Fibroblast of the conjunctiva (primary cell): ENCODE data around the gene C12orf56.

Experiments
- DNase-seq: peaks from one replicate; pipeline ENCODE4 v3.0.0-alpha.2; 2010; ENCODE audit warnings: low read depth

The C12orf56 gene, protein sequence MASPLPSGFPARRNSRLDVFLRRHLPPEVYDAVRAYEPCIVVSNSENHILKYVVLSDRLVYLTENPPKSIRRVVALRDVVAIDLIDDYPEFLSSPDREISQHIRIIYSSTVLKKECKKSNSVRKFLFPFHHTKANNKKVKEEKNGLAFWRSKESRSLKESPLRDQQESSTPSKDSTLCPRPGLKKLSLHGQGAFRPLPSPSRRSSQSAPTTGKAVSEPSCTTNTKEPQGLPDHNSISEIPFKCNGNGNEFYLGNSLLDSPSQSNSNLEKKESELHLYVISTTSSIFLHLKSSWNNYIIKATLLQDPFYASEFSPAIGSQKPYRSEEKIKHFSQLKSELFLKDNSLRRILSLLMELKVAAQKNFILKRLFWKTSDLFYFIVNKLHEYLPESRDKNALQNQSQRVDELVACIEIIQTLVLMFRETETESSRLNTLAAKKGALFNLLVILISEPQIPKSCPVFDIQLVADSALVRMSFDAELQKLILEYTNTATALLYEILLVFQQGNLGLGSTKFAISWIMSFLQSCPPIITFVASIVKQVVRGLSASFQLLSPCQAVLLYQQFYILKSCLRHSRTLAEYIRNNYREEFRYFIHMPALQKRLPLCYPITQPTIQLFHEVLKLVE

DNA sequence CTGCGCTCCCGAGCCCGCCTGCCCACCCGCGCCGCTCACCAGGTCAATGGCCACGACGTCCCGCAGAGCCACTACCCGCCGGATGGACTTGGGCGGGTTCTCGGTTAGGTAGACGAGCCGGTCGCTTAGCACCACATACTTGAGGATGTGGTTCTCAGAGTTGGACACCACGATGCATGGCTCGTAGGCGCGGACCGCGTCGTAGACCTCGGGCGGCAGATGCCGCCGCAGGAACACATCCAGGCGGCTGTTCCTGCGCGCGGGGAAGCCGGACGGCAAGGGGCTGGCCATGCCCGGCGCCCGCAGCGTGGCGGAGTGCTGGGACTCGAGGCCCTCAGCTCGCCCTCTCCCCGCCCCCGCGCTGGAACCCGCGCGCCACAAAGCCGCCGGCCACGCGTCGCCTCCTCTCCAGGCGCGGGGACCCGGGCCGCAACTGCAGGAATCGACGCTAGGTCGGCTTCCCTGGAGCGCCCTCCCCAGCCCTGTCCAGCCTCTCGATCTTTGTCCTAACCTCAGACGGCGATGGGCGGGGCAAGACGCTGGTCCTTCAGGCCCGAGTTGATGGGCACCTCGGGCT is at the start of gene C12orf56:
TSS of gene C12orf56 (minus strand) at position 484 of the 577 bp plus-strand sequence. CDS start at position 291, 193 bp downstream.
- no peak for DNase-seq

DNA sequence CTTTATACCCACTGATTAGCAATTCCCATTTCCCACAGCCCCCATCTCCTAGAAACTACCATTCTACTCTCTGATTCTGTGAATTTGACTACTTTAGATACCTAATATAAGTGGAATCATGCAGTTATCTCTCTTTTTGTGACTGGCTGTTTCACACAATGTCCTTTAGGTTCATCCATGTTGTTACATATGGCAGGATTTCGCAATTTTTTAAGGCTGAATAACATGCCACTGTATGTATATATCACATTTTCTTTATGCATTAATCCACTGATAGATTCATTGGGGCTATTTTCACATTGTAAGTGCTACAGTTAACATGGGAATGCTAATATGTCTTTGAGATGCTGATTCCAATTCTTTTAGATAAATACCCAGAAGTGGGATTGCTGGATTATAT is 49.5 kb upstream of the C12orf56 start:
- no peak for DNase-seq

DNA sequence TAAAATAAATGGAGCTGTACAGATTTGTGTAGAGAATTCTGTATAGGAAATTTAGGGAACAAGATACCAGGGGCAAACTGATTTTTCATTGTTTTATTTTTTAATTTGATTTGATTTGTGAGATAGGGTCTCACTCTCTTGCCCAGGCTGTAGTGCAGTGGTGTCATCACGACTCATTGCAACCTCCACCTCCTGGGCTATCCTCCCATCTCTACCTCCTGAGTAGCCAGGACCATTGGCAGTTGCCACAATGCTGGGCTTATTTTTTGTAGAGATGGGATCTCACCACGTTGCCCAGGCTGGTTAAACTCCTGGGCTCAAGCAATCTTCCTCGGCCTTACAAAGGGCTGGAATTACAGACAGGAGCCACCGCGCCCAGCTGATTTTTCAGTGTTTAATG is 43.4 kb upstream of the C12orf56 start:
- DNase-seq: no peak

DNA sequence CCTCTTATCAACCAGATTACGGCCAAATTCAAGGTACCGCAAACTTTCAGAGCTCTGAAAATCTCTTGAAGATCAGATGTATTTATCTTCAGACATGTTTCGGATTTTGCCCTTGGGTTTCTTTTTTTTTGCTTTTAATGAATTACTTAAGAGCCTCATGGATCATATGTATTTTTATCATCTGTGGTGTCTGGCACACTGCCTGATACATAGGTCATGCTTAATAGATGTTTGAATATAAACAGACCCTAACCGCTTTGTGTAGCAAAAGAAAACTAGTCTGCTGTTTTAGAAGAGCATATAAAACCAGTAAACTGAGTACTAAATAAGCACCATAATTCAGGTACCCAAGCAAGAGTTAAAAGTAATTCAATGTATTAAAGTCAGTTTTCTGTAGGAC is 41.2 kb upstream of the C12orf56 start:
- no peak for DNase-seq

DNA sequence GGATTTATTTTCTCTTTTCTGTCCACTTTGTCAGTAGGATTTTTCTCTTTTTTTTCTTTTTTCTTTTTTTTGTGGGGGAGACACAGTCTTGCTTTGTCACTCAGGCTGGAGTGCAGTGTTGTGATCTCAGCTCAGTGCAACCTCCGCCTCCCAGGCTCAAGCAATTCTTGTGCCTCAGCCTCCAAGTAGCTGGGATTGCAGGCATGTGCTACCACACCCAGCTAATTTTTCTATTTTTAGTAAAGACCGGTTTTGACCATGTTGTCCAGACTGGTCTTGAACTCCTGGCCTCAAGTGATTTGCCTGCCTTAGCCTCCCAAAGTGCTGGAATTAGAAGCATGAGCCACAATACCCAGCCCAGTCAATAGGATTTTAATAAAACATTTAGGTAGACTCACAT is 40.3 kb upstream of the C12orf56 start:
- DNase-seq: no peak

- DNase-seq: no peak
These were observed 38.4 kb upstream of the C12orf56 start for GRCh38 chr12:64428956-64429355.

GRCh38 chr12:64427988-64428387 is 37.4 kb upstream of the C12orf56 start:
- no peak for DNase-seq

- no peak for DNase-seq
These were observed 29.1 kb upstream of the C12orf56 start for GRCh38 chr12:64419696-64420095.

- no peak for DNase-seq
These were observed 27.7 kb upstream of the C12orf56 start for GRCh38 chr12:64418209-64418608.

DNA sequence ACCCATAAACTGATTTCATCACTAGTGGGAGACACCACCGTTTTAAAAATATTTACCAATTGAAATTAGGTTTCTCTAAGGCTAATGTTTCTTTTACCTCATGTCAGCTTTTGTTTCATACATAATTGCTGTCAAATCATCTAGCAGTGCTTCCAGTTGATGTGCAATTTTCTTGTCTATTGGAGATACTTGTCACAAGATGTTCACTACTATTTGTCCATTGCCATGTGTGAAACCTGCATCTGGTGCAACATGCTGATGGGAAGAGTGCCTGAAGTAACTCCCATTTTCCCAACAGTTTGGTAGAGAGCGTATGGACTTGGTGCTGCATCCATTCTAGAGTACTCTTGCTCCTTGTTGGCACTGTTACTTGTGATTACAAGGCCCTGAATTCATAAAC is 23.3 kb upstream of the C12orf56 start:
- DNase-seq: no peak

- DNase-seq: no peak
These were observed 21.9 kb upstream of the C12orf56 start for GRCh38 chr12:64412459-64412858.

GRCh38 chr12:64411427-64411826 is 20.9 kb upstream of the C12orf56 start:
- DNase-seq: no peak

GRCh38 chr12:64407342-64408223 is 17.0 kb upstream of the C12orf56 start:
- no peak for DNase-seq

DNA sequence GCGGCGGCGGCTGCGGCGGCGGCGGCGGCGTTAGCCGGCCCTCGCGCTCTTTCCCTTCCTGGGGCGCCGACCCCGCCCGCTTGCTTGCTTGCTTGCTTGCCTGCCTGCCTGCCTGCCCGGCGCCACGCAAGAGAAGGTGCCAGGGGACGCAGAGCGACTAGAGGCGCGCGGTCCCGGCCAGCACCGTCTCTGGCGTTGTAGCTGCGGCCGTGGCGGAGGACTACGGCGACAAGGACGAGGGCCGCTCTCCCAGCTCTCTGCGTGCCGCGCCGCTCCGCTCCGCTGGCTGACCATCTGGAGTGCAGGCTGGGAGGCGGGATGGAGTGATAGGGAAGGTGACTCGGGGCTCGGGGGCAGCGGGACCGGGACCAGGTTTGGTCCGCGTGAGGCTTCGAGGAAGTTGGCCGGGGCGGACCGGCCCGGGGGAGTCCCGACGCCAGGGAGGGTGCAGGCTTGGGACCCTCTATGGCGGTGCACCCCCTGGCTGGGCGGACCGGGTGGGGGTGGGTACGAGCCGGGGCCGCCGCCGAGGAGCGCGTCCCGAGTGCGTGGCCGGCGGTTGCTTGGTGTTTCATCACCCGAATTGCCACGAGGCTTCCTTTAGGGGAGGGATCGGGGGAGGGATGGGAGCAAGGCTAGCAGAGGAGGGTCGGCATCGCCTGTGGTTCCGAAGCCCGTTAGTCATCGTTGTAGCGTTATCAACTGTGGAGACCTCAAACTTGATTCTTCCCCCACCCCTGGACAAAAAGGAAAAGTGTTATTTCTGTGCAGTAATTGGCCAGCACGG is 14.1 kb upstream of the C12orf56 start:
- DNase-seq: peak; percentile 85

GRCh38 chr12:64403707-64404469 is 13.3 kb upstream of the C12orf56 start, which contains the start of gene XPOT:
Gene XPOT (plus strand): TSS chr12:64404392. CDS start chr12:64410036, 5,644 bp downstream.
- DNase-seq: peak; percentile 97

DNA sequence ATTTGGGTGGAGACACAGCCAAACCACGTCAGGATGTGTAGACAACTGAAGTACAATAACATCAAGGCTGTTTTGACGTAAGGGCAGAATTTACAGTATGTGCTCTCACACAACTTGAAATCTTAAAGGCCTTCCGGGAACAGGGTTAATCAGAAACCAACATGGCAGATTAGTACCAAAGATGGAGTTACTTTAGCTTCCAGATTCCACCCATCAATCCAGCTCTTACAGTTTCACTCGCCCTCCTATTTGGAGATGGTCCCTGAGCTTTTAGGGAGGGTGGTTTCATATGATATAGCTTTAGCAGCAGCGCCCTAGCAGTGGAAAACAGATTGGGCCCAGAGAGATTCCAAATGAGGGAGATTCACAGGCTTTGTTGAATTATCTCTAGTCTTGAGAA is 11.6 kb upstream of the C12orf56 start:
- no peak for DNase-seq

DNA sequence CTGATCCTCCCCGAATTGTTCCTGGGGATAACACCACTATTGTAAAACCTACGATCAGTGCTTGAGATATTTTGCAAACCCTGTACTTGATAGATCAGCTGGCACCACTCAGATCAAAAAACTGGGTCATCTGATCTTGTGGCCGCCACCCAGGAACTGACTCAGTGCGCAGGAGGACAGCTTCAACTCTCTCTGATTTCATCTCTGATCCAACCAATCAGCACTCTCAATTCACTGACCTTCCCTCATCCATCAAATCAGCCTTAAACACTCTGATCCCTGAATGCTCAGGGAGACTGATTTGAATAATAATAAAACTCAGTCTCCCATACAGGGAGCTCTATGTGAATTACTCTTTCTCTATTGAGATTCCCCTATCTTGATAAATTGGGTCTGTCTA is 9.5 kb upstream of the C12orf56 start:
- no peak for DNase-seq

GRCh38 chr12:64395739-64396138 is 5.2 kb upstream of the C12orf56 start:
- no peak for DNase-seq

GRCh38 chr12:64392221-64392620 is 1.7 kb upstream of the C12orf56 start:
- DNase-seq: no peak

GRCh38 chr12:64389154-64389553 is 1.4 kb downstream of the C12orf56 start:
- DNase-seq: no peak
